H1 (cell line): ENCODE measurements around the gene IGSF9. TPM values are rescaled to one million over a fixed set of nuclear protein-coding genes. Genes with fewer than 3 reads are reported as not detected.

Experiments used
- CTCF ChIA-PET: fragments of 300-600 bp; sonication (Branson Sonifier 250); formaldehyde crosslinking; loops from one replicate; lab custom pipeline; 2021; ENCODE audit not compliant: partially characterized antibody; lab: Charles Lee
- POLR2A ChIA-PET: fragments of 300-600 bp; sonication (Branson Sonifier 250); formaldehyde crosslinking; loops from one replicate; lab custom pipeline; 2021; ENCODE audit warnings: inconsistent platforms; ENCODE audit not compliant: partially characterized antibody; lab: Charles Lee
- DNase-seq, 2 experiments: peaks; one replicate each; pipeline versions ENCODE4 v3.0.0 to v3.0.0-alpha.2; 2010 to 2022; ENCODE audit warnings: low spot score in 2 of 2, low read depth in 1 of 2, mixed read lengths in 1 of 2
- FAIRE-seq: peaks from 2 replicates; lab custom pipeline; 2011; peaks lifted over from hg19 to GRCh38; lab: Jason Lieb, UNC
- H2AFZ ChIP-seq: 2 replicates; pipeline ENCODE4 v1.8.1; 2012; ENCODE audit warnings: low read length, inconsistent platforms
- H2AK5ac ChIP-seq: 2 replicates; pipeline ENCODE4 v1.6.1; 2013; ENCODE audit warnings: low read depth, low read length
- H2BK120ac ChIP-seq: replicated peaks from 2 replicates; pipeline ENCODE3; 2013; ENCODE audit warnings: low read depth, low read length, inconsistent platforms
- H2BK12ac ChIP-seq: 2 replicates; pipeline ENCODE4 v1.6.1; 2013; ENCODE audit warnings: low read depth, low read length
- H2BK15ac ChIP-seq: 2 replicates; pipeline ENCODE4 v1.6.1; 2013; ENCODE audit warnings: low read length
- H2BK20ac ChIP-seq: 2 replicates; pipeline ENCODE4 v1.6.1; 2013; ENCODE audit warnings: low read length
- H2BK5ac ChIP-seq: 2 replicates; pipeline ENCODE4 v1.6.1; 2013; ENCODE audit warnings: low read depth, low read length
- H3K14ac ChIP-seq: 2 replicates; pipeline ENCODE4 v1.6.1; 2013; ENCODE audit warnings: inconsistent platforms; ENCODE audit not compliant: insufficient read length
- H3K18ac ChIP-seq: 2 replicates; pipeline ENCODE4 v1.6.1; 2013; ENCODE audit warnings: low read length; ENCODE audit errors: extremely low read depth
- H3K23ac ChIP-seq: 2 replicates; pipeline ENCODE4 v1.6.1; 2013; ENCODE audit warnings: inconsistent platforms; ENCODE audit not compliant: insufficient read length
- H3K23me2 ChIP-seq: 2 replicates; pipeline ENCODE4 v1.6.1; 2013; ENCODE audit warnings: low read depth, low read length
- H3K27ac ChIP-seq: 2 replicates; pipeline ENCODE4 v1.6.1; 2011; ENCODE audit warnings: low read depth, low read length, inconsistent platforms
- H3K27me3 ChIP-seq, 4 experiments: replicated peaks in 1 of 4; 1 replicate in 1 of 4; 2 replicates in 3 of 4; pipeline versions ENCODE4 v1.6.1 to v1.8.1; 2011 to 2013; ENCODE audit warnings: low read length in 3 of 4, mild to moderate bottlenecking in 3 of 4, inconsistent platforms in 2 of 4, mixed read lengths in 2 of 4, moderate library complexity in 1 of 4; ENCODE audit not compliant: control insufficient read depth in 3 of 4, insufficient read depth in 3 of 4; ENCODE audit errors: extremely low read depth in 1 of 4
- H3K36me3 ChIP-seq, 4 experiments: 2 replicates each; pipeline versions ENCODE4 v1.6.1 to v1.8.1; 2011 to 2013; ENCODE audit warnings: mild to moderate bottlenecking in 4 of 4, low read length in 3 of 4, moderate library complexity in 2 of 4, control low read depth in 1 of 4, inconsistent platforms in 1 of 4; ENCODE audit not compliant: insufficient read depth in 4 of 4, control insufficient read depth in 2 of 4
- H3K4ac ChIP-seq: replicated peaks from 2 replicates; pipeline ENCODE3; 2013; ENCODE audit warnings: low read length, low read depth, mixed read lengths, inconsistent platforms; ENCODE audit not compliant: insufficient read length
- H3K4me1 ChIP-seq, 4 experiments: replicated peaks in 1 of 4; 1 replicate in 1 of 4; 2 replicates in 3 of 4; pipeline versions ENCODE4 v1.6.1 to v1.8.1; 2011 to 2013; ENCODE audit warnings: low read length in 3 of 4, inconsistent platforms in 2 of 4, mixed read lengths in 1 of 4; ENCODE audit not compliant: insufficient read depth in 4 of 4, control insufficient read depth in 3 of 4
- H3K4me2 ChIP-seq, 2 experiments: 2 replicates each; pipeline versions ENCODE4 v1.6.1 to v1.8.1; 2011 to 2013; ENCODE audit warnings: low read depth in 2 of 2, low read length in 2 of 2, control low read depth in 1 of 2, inconsistent platforms in 1 of 2, mild to moderate bottlenecking in 1 of 2; ENCODE audit not compliant: insufficient read depth in 1 of 2
- H3K4me3 ChIP-seq, 4 experiments: fragments of 200-600, 300-600 bp in 1 of 4; sonication (generic), shearing (Covaris generic), sonication (Bioruptor Twin) in 1 of 4; 2 replicates each; pipeline versions ENCODE4 v1.5.1 to v1.8.1; 2011 to 2016; ENCODE audit warnings: low read length in 4 of 4, low read depth in 3 of 4, control low read depth in 2 of 4, inconsistent platforms in 2 of 4, mild to moderate bottlenecking in 2 of 4, mixed read lengths in 1 of 4, moderate library complexity in 1 of 4; ENCODE audit not compliant: insufficient read depth in 2 of 4; ENCODE audit errors: extremely low read depth in 1 of 4
- H3K56ac ChIP-seq: replicated peaks from 2 replicates; pipeline ENCODE3; 2013; ENCODE audit warnings: low read depth, mild to moderate bottlenecking, mixed read lengths, low read length, inconsistent platforms; ENCODE audit not compliant: insufficient read length
- H3K79me1 ChIP-seq: 2 replicates; pipeline ENCODE4 v1.6.1; 2013; ENCODE audit warnings: low read depth, low read length, control low read depth
- H3K79me2 ChIP-seq, 2 experiments: 2 replicates each; pipeline versions ENCODE4 v1.6.1 to v1.8.1; 2012 to 2013; ENCODE audit warnings: low read length in 2 of 2, mild to moderate bottlenecking in 2 of 2, inconsistent platforms in 1 of 2; ENCODE audit not compliant: insufficient read depth in 2 of 2, control insufficient read depth in 1 of 2
- H3K9ac ChIP-seq, 4 experiments: replicated peaks in 1 of 4; 1 replicate in 1 of 4; 2 replicates in 3 of 4; pipeline versions ENCODE4 v1.6.1 to v1.8.1; 2011 to 2013; ENCODE audit warnings: low read depth in 3 of 4, low read length in 3 of 4, control low read depth in 2 of 4, mild to moderate bottlenecking in 2 of 4, moderate library complexity in 2 of 4, inconsistent platforms in 1 of 4; ENCODE audit errors: extremely low read depth in 1 of 4
- H3K9me3 ChIP-seq, 2 experiments: 2 replicates each; pipeline versions ENCODE4 v1.6.1 to v1.8.1; 2012 to 2013; ENCODE audit warnings: mild to moderate bottlenecking in 2 of 2, moderate library complexity in 2 of 2, control low read depth in 1 of 2, inconsistent platforms in 1 of 2, low read depth in 1 of 2, low read length in 1 of 2, mixed read lengths in 1 of 2; ENCODE audit not compliant: insufficient read depth in 2 of 2
- H4K20me1 ChIP-seq, 2 experiments: replicated peaks in 1 of 2; 2 replicates each; pipeline versions ENCODE3 to v1.8.1; 2011 to 2013; ENCODE audit warnings: inconsistent platforms in 2 of 2, low read length in 2 of 2, mild to moderate bottlenecking in 1 of 2; ENCODE audit not compliant: insufficient read depth in 2 of 2, control insufficient read depth in 1 of 2
- H4K5ac ChIP-seq: 2 replicates; pipeline ENCODE4 v1.6.1; 2013; ENCODE audit warnings: low read length, low read depth, mixed read lengths, inconsistent platforms; ENCODE audit not compliant: insufficient read length
- H4K8ac ChIP-seq: 2 replicates; pipeline ENCODE4 v1.8.0; 2013; ENCODE audit warnings: mild to moderate bottlenecking, moderate library complexity, low read length, inconsistent platforms; ENCODE audit not compliant: insufficient read depth; ENCODE audit errors: extremely low read depth
- H4K91ac ChIP-seq: replicated peaks from 2 replicates; pipeline ENCODE3; 2013; ENCODE audit warnings: low read length, mixed read lengths, inconsistent platforms; ENCODE audit not compliant: insufficient read length
- ASH2L ChIP-seq: fragments of 200-600, 300-600 bp; sonication (generic); IDR thresholded peaks from one replicate; pipeline ENCODE4 v1.7.1; 2017; ENCODE audit warnings: low read length
- BRCA1 ChIP-seq: IDR thresholded peaks from 2 replicates; pipeline ENCODE4 v1.6.1; 2012; ENCODE audit warnings: low read depth, low read length, improper control_type of control experiment
- CHD1 ChIP-seq: IDR thresholded peaks from 2 replicates; pipeline ENCODE4 v1.6.1; 2012; ENCODE audit warnings: low read depth, low read length, improper control_type of control experiment
- CHD2 ChIP-seq: IDR thresholded peaks from 2 replicates; pipeline ENCODE4 v1.6.1; 2012; ENCODE audit warnings: low read length, improper control_type of control experiment
- PHF8 ChIP-seq: fragments of 200-600 bp; sonication (generic); conservative IDR thresholded peaks from 2 replicates; pipeline ENCODE4 v1.7.1; 2012; ENCODE audit warnings: low read depth, mild to moderate bottlenecking, inconsistent platforms, low read length, moderate library complexity
- RAD21 ChIP-seq, 2 experiments: IDR thresholded peaks in 1 of 2; conservative IDR thresholded peaks in 1 of 2; 2 replicates each; pipeline ENCODE4 v1.6.1; 2011; ENCODE audit warnings: low read depth in 2 of 2, low read length in 2 of 2, improper control_type of control experiment in 1 of 2, inconsistent platforms in 1 of 2, mild to moderate bottlenecking in 1 of 2, moderate library complexity in 1 of 2
- RNF2 ChIP-seq: fragments of 200-900, 300-1000 bp; sonication (generic); IDR thresholded peaks from 2 replicates; pipeline ENCODE4 v1.7.1; 2016; ENCODE audit warnings: borderline replicate concordance, low read depth, mild to moderate bottlenecking, antibody characterized with exemption, low read length; ENCODE audit not compliant: poor library complexity, severe bottlenecking; ENCODE audit errors: missing control alignments
- SAP30 ChIP-seq: fragments of 300-600 bp; sonication (generic); IDR thresholded peaks from 2 replicates; pipeline ENCODE4 v1.7.1; 2012; ENCODE audit warnings: low read length, moderate library complexity, mild to moderate bottlenecking, inconsistent platforms; ENCODE audit not compliant: insufficient read depth, insufficient replicate concordance
- SRF ChIP-seq: IDR thresholded peaks from 2 replicates; pipeline ENCODE4 v1.6.1; 2011; ENCODE audit warnings: mild to moderate bottlenecking, low read depth, low read length, moderate library complexity
- WGBS, 2 experiments: shearing (Covaris generic) in 1 of 2; methylation state at CpG; one replicate each; pipeline versions ENCODE4 v1.1.6 to v1.1.7; 2013 to 2015; ENCODE audit warnings: low lambda C conversion rate in 2 of 2, mixed read lengths in 2 of 2, inconsistent platforms in 1 of 2, low coverage in 1 of 2, missing lambda C conversion rate in 1 of 2; ENCODE audit not compliant: insufficient replicate concordance in 2 of 2, insufficient coverage in 1 of 2, insufficient read length in 1 of 2; ENCODE audit errors: extremely low coverage in 1 of 2, missing lambda C conversion rate in 1 of 2; 5-methylcytosine and 5-hydroxymethylcytosine counted together
- polyA plus RNA-seq, 7 experiments: library from polyadenylated mRNA; depleted of rRNA in 3 of 7; stranded (reverse) in 5 of 7; unstranded in 2 of 7; fragments of >200 nt in 5 of 7; fragments of 200-250 nt in 2 of 7; gene quantifications; 1 replicate in 5 of 7; 2 replicates in 1 of 7; 4 replicates in 1 of 7; pipeline versions ENCODE4 v1.2.1 to v1.2.3, GENCODE V29; 2011 to 2013; ENCODE audit warnings: missing spikeins in 2 of 7, mixed read lengths in 2 of 7
- total RNA-seq: library from RNA; stranded (reverse); fragmentation: NEBNext Ultra II Directional; extraction: Animal tissue kit (Norgen Biotek cat#: 25700); gene quantifications from 2 replicates; pipeline ENCODE4 v1.2.1, GENCODE V29; 2021
- TF ChIP-seq, protein P1 (sequence below): IDR thresholded peaks from 2 replicates; pipeline ENCODE4 v1.6.1; 2012; ENCODE audit warnings: low read length, inconsistent platforms

Gene IGSF9
- total and polyA plus RNA-seq, 2 of the 8 experiments (the other 6 are each of a cell fraction or from before 2014, with no cell fraction given), result 10.9 to 28.1 TPM

DNA sequence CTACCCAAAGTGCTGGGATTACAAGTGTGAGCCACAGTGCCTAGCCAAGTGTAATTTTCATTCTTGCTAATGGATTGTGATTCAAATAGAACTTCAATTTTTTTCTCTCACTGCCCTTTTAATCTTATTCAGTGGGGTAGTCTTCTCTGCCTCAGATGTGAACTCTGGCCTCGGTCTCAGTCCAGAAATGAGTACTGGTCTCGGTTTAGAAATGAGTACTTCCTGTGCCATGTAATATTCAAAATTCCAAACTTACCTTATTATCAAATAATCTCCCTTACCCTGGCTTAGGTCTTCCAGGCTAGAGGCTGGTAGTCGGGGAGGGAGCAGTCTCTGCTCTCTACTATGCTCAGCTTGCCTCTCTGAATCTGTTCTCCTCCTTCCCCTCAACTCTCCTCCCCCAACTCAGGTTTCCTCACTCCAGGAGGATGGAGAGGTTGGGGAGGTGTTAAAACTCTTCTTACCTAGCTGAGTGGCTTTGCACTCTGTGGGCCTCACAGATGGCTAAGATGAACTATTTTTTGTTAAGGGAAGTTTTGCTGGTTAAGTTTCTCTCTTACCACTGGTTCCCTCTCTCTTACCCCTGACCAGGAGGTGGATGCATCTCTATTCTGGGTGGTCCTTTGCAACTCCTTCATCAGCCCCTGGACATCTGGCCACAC, 13.4 kb upstream of the IGSF9 start:
- CTCF ChIA-PET, result interaction anchor here (0.6 to 35.5 kb wide), 6 partner anchors 12 to 1116 kb away, joined by 3 to 696 read pairs (median 6); no protein-coding TSS in a partner anchor
- FAIRE-seq, result no peak
- no peak overlapping the region for H3K4ac ChIP-seq
- TF ChIP-seq, protein P1, sequence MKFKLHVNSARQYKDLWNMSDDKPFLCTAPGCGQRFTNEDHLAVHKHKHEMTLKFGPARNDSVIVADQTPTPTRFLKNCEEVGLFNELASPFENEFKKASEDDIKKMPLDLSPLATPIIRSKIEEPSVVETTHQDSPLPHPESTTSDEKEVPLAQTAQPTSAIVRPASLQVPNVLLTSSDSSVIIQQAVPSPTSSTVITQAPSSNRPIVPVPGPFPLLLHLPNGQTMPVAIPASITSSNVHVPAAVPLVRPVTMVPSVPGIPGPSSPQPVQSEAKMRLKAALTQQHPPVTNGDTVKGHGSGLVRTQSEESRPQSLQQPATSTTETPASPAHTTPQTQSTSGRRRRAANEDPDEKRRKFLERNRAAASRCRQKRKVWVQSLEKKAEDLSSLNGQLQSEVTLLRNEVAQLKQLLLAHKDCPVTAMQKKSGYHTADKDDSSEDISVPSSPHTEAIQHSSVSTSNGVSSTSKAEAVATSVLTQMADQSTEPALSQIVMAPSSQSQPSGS, result no peak
- no peak for TF ChIP-seq BRCA1
- TF ChIP-seq PHF8, result no peak
- no peak for TF ChIP-seq RNF2
- no peak for TF ChIP-seq RAD21 (IDR thresholded peaks at IDR 0.05 in 1 of 2, conservative IDR thresholded peaks at IDR 0.05 in 1 of 2; ENCODE audit: low read depth in 2 of 2, low read length in 2 of 2)
- no peak for TF ChIP-seq ASH2L
- no peak for TF ChIP-seq SRF
- TF ChIP-seq CHD2, result no peak
- TF ChIP-seq SAP30, result no peak
- no peak for TF ChIP-seq CHD1

More for the DNA sequence above, 13.4 kb upstream of the IGSF9 start:
- Histone ChIP-seq H3K27ac (no peak overlapping the region), H2BK120ac (no peak overlapping the region), H2BK12ac (0 out of 2 replicates have a peak overlapping the region, but pooled peaks have one; percentile 17), H3K9me3 (no peaks in the 10 kb centered on the region), H2BK15ac (no peak overlapping the region), H3K79me2 (no peaks in the 10 kb centered on the region), H4K5ac (no peak overlapping the region), H3K27me3 (no peaks in the 10 kb centered on the region), H3K79me1 (no peaks in the 10 kb centered on the region), H3K23ac (no peak overlapping the region), H4K91ac (no peak overlapping the region), H3K4me1 (no peaks in the 10 kb centered on the region; a peak in 1 of 7 replicates), H3K9ac (no peak overlapping the region), H3K36me3 (no peaks in the 10 kb centered on the region), H3K18ac (no peak overlapping the region), H4K8ac (no peak overlapping the region), H2BK20ac (no peak overlapping the region), H2BK5ac (no peak overlapping the region), H2AFZ (no peak overlapping the region), H3K4me2 (no peak overlapping the region), H3K14ac (no peak overlapping the region), H3K56ac (no peak overlapping the region), H4K20me1 (no peaks in the 10 kb centered on the region), H2AK5ac (no peak overlapping the region), H3K23me2 (no peaks in the 10 kb centered on the region), H3K4me3 (no peak overlapping the region)
- POLR2A ChIA-PET, result interaction anchor here (0.9 to 1.3 kb wide), 3 partner anchors 11 to 36 kb away, joined by 3 to 5 read pairs (median 3); partner anchors contain the start of gene IGSF9
- WGBS, 2 experiments, result 82% methylated on average over 3 of the region's 3 CpGs; no CpG with 5 or more reads in 1 of the 2 experiments
- no peak for DNase-seq
